ENCODE measurements around the gene PASK. TPM values are rescaled to one million over a fixed set of nuclear protein-coding genes. Genes with fewer than 3 reads are reported as not detected.
"Not testable (repeated sequence)": the region's sequence is repeated elsewhere in the genome, so short reads cannot be mapped to it uniquely, and the experiment has no call there.

The PASK gene
- total RNA-seq, 1 experiment from 2014 or later: 69.3 TPM

GRCh38 chr2:241094924-241095420 is 54.3 kb downstream of the PASK start:
- TF ChIP-seq, protein P1, sequence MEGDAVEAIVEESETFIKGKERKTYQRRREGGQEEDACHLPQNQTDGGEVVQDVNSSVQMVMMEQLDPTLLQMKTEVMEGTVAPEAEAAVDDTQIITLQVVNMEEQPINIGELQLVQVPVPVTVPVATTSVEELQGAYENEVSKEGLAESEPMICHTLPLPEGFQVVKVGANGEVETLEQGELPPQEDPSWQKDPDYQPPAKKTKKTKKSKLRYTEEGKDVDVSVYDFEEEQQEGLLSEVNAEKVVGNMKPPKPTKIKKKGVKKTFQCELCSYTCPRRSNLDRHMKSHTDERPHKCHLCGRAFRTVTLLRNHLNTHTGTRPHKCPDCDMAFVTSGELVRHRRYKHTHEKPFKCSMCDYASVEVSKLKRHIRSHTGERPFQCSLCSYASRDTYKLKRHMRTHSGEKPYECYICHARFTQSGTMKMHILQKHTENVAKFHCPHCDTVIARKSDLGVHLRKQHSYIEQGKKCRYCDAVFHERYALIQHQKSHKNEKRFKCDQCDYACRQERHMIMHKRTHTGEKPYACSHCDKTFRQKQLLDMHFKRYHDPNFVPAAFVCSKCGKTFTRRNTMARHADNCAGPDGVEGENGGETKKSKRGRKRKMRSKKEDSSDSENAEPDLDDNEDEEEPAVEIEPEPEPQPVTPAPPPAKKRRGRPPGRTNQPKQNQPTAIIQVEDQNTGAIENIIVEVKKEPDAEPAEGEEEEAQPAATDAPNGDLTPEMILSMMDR (IDR thresholded peaks at IDR 0.05; ENCODE audit: unreplicated experiment): no peak
- Mint-ChIP-seq H3K27ac (ENCODE audit: unreplicated experiment) (no peak overlapping the region), H3K4me1 (ENCODE audit: low read depth, unreplicated experiment) (no peaks in the 10 kb centered on the region), H3K4me3 (ENCODE audit: low read depth, unreplicated experiment) (no peak overlapping the region), H3K9me3 (ENCODE audit: low read depth, unreplicated experiment) (no peaks in the 10 kb centered on the region), H3K27me3 (ENCODE audit: unreplicated experiment) (no peaks in the 10 kb centered on the region), H3K36me3 (ENCODE audit: insufficient read depth, unreplicated experiment) (peaks cover 15% of the 10 kb centered on the region)
- BruUV-seq (replicated peaks): no TSS peak
- intact Hi-C loops (cut with micrococcal nuclease; ENCODE audit: unreplicated experiment): no loop called here
- no peak for DNase-seq
- CTCF ChIA-PET: no interaction called here

GRCh38 chr2:241094172-241094571 is 55.1 kb downstream of the PASK start:
- Mint-ChIP-seq H3K9me3 (ENCODE audit: low read depth, unreplicated experiment) (no peaks in the 10 kb centered on the region), H3K27me3 (ENCODE audit: unreplicated experiment) (no peaks in the 10 kb centered on the region), H3K36me3 (ENCODE audit: insufficient read depth, unreplicated experiment) (peaks cover 15% of the 10 kb centered on the region), H3K4me3 (ENCODE audit: low read depth, unreplicated experiment) (no peak overlapping the region), H3K27ac (ENCODE audit: unreplicated experiment) (no peak overlapping the region), H3K4me1 (ENCODE audit: low read depth, unreplicated experiment) (no peaks in the 10 kb centered on the region)
- CTCF ChIA-PET: interaction anchor here (0.5 kb wide), 1 partner anchor 71 kb away, joined by 5 read pairs; no protein-coding TSS in a partner anchor
- intact Hi-C loops (cut with micrococcal nuclease; ENCODE audit: unreplicated experiment): no loop called here
- BruUV-seq (replicated peaks): no TSS peak
- no peak for DNase-seq
- TF ChIP-seq, protein P1 (IDR thresholded peaks at IDR 0.05; ENCODE audit: unreplicated experiment): no peak

- BruUV-seq (replicated peaks); H3K27me3 Mint-ChIP-seq (ENCODE audit: unreplicated experiment); CTCF ChIA-PET; intact Hi-C loops (cut with micrococcal nuclease; ENCODE audit: unreplicated experiment); H3K9me3 Mint-ChIP-seq (ENCODE audit: low read depth, unreplicated experiment); H3K4me1 Mint-ChIP-seq (ENCODE audit: low read depth, unreplicated experiment); DNase-seq; H3K4me3 Mint-ChIP-seq (ENCODE audit: low read depth, unreplicated experiment); H3K27ac Mint-ChIP-seq (ENCODE audit: unreplicated experiment): not testable (repeated sequence)
- H3K36me3 Mint-ChIP-seq (ENCODE audit: insufficient read depth, unreplicated experiment): peaks cover 19% of the 10 kb centered on the region
These were observed 56.0 kb downstream of the PASK start for GRCh38 chr2:241093133-241093781.

DNA sequence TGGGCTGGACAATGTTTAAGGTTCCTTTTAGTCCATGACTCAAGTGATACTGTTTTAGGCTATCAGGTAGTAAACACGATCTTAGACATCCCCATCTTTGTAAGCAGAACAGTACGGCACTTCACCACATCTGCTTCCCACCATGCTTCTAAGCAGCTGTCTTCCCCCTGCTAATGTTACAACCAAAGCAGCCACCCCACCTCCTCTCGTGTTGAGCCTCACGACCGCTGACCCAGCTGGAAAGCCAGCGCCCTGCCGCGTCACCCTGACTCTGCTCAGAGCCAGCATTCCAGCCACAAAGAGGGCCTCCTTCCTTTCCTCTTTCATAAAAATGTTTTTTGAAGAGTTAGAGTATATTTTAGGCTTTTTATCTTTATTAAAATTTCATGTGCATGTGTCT is 56.6 kb downstream of the PASK start:
- CTCF ChIA-PET: no interaction called here
- TF ChIP-seq, protein P1 (IDR thresholded peaks at IDR 0.05; ENCODE audit: unreplicated experiment): no peak
- no peak for DNase-seq
- Mint-ChIP-seq H3K4me3 (ENCODE audit: low read depth, unreplicated experiment) (no peak overlapping the region), H3K9me3 (ENCODE audit: low read depth, unreplicated experiment) (no peaks in the 10 kb centered on the region), H3K27ac (ENCODE audit: unreplicated experiment) (no peak overlapping the region), H3K4me1 (ENCODE audit: low read depth, unreplicated experiment) (no peaks in the 10 kb centered on the region), H3K36me3 (ENCODE audit: insufficient read depth, unreplicated experiment) (peaks cover 25% of the 10 kb centered on the region), H3K27me3 (ENCODE audit: unreplicated experiment) (no peaks in the 10 kb centered on the region)
- intact Hi-C loops (cut with micrococcal nuclease; ENCODE audit: unreplicated experiment): no loop called here
- no TSS peak for BruUV-seq (replicated peaks)

GRCh38 chr2:241091734-241092445 is 57.4 kb downstream of the PASK start:
- no peak overlapping the region for H3K4me3 Mint-ChIP-seq (ENCODE audit: low read depth, unreplicated experiment)
- CTCF ChIA-PET: no interaction called here
- intact Hi-C loops (cut with micrococcal nuclease; ENCODE audit: unreplicated experiment): no loop called here
- H3K9me3 Mint-ChIP-seq (ENCODE audit: low read depth, unreplicated experiment): no peaks in the 10 kb centered on the region
- H3K27me3 Mint-ChIP-seq (ENCODE audit: unreplicated experiment): no peaks in the 10 kb centered on the region
- BruUV-seq (replicated peaks): no TSS peak
- DNase-seq: no peak
- peaks cover 25% of the 10 kb centered on the region for H3K36me3 Mint-ChIP-seq (ENCODE audit: insufficient read depth, unreplicated experiment)
- no peak overlapping the region for H3K27ac Mint-ChIP-seq (ENCODE audit: unreplicated experiment)
- TF ChIP-seq, protein P1 (IDR thresholded peaks at IDR 0.05; ENCODE audit: unreplicated experiment): no peak
- no peaks in the 10 kb centered on the region for H3K4me1 Mint-ChIP-seq (ENCODE audit: low read depth, unreplicated experiment)

All from Calu3 (cell line).